HG03565 (cell line): ENCODE measurements around the gene TNPO3.
"Not testable (repeated sequence)": the region's sequence is repeated elsewhere in the genome, so short reads cannot be mapped to it uniquely, and the experiment has no call there.

Experiments
- ATAC-seq: cut with Tn5 transposase; IDR thresholded peaks from one replicate; pipeline ENCODE4 v1.9.1; 2021; ENCODE audit warnings: mild to moderate bottlenecking, moderate library complexity; ENCODE audit not compliant: unreplicated experiment

Gene TNPO3

DNA sequence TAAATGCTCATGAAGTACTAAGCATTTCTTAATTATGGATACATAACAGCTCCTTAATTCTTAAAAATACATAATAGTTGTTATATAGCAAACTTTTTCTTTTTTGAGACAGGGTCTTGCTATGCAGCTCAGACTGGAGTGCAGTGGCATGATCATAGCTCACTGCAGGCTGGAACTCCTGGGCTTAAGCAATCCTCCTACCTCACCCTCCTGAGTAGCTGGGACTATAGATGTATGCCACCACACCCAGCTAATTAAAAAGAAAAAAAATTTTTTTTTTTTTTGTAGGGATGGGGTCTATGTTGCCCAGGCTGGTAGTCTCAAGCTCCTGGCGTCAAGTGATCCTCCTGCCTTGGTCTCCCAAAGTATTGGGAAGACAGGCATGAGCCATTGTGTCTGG lies 86.3 kb downstream of the TNPO3 start:
- ATAC-seq, result no peak

DNA sequence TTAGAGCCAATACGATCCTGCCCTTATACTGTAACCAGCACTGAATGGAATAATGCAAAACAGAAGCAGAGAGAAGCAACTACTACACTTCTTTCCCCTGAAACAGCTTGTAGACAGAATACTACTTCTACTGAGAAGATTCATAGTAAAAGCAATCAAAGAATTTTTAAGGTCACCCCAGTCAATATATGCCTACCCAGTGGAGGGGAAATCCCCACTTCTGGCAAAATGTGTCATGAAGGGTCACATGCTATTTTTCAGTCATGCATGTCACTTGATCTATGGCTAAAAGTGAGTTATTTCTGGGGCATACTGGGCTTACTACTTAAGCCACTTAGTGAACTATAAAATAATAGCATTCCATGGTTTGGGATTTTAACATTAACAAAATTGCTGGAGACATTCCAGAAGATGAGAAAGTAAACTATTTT lies 91.6 kb downstream of the TNPO3 start:
- peak; percentile 60 for ATAC-seq

DNA sequence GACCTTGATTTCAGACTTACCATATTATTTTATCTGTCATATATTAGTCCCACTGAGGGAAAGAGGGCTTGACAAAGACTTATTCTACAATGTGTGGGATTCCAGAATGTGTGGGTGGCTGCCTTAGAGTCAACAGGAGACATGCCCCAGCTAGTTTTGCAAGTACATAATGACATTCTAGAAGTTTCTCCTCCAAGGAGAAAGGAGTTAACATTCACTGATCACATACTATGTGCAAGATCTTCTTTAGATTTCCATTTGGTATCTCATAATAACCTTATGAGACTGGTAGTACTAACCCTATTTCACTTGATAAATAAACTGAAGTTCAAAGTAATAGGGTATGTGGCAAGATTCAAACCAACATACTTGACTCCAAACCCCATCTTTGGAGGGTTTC lies 92.0 kb downstream of the TNPO3 start:
- peak; percentile 22 for ATAC-seq

DNA sequence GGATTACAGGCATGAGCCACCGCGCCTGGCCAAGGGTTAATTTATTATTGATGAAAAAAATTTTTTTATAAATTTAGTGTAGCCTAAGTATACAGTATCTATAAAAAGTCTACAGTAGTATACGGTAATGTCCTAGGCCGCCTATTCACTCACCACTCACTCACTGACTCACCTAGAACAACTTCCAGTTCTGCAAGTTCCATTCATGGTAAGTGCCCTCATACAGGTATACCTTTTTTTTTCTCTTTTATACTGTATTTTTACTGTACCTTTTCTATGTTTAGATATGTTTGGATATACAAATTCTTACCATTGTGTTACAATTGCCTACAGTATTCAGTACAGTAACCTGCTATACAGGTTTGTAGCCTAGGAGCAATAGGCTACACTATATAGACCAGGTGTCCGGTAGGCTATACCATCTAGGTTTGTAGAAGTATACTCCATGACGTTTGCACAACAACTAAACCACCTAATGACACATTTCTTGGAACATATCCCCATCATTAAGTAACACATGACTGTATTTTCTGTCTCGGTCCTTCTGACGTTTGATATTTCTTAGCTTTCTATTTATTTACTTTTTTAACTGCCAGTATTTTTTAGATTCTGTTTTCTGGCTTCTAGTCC lies 93.8 kb downstream of the TNPO3 start:
- no peak for ATAC-seq

DNA sequence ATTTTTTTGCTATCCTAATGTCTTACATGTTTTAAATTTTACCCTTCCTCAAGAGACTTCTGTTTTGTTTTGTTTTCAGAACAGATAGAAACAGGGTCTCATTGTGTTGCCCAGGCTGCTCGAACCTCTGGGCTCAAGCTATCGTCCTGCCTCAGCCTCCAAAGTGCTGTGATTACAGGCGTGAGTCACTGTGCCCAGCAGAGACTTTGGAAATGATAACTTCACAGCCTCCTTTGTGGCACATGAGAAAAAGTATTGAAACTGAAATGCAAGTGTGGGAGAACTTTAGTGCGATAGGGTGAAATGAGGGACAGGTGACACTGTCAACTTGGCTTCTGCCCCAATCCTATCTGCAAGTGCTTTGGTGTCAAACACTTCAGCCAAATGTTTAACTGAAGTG lies 95.6 kb downstream of the TNPO3 start:
- ATAC-seq, result no peak

DNA sequence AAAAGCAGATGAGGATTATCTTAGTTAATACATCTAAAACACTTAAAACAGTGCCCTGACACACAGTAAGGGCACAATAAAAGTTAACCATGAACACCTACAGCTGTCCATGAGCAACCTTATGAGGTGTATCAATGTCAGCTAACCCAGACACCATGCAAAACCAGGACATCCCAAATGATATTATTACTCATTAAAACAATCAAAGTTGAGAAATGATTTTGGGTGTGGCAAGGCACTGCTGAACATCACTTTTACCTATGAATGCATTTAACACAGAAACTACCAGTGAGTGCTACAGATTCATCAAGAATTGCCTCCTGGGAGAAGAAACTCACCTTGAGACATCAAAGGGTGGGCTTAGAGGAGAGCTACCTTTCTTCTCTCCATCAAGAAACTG lies 98.9 kb downstream of the TNPO3 start:
- ATAC-seq, result no peak

DNA sequence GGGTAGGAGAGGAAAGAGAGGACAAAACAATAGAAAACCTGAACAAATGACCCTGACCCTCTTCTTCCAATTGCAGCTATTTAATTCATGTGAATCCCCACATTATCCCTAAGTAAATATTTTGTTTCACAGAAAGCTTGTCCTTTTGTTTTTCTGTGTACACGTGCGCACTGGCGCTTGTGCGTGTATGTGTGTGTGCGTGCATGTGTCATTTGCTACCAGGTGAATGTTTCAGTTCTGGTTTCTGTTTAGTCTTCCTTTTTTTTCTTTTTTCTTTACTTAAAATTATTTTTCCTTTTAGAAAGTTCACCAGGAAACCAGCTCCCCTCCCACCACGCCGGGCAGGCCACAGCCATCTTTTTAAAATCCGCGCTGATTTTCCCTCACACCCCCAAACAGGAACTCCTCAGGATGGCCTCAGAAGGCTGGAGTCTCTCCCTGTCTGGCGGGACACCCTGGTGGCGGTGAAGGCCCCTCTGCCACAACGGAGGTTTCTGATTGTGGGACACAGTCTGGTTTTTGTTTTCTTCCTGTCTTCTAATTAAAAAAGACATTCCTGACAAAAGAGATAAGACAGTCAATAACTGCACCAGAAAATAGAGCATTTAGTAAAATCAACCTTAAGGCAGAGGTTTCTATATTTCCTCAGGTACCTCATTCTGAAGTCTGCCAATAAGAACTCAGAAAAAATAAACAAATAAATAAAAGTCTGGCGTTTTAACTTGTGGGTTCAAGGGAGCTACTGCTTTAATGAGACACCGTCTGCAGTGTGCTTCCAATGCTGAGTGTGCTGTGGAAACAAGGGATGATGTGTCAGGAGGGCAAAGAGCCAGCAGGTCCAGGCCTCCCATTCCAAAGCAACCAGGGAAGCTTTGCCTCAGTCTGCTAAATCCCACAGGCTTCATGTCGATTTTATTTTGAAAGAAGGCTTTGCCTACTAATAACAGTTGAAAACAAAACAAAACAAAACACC lies 99.8 kb downstream of the TNPO3 start:
- peak; percentile 49 for ATAC-seq

DNA sequence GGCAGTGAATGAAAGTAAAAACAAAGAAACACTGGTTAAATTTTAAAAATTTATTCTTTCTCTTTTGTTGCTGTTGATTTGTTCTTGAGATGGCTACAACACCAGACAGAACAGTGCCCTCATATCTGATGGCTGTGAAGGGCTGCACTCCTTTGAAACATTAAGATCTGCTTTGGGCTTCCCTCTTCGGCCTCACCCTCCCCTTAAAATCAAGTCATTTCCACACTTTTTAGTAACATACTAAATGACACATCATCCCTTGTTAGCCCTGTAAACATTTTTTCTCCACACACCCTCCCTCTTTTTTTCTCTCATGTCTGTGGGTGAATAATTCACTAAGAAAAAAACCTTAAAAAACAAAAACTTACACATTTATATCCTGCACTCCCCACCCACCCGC lies 100.8 kb downstream of the TNPO3 start:
- ATAC-seq, result no peak

DNA sequence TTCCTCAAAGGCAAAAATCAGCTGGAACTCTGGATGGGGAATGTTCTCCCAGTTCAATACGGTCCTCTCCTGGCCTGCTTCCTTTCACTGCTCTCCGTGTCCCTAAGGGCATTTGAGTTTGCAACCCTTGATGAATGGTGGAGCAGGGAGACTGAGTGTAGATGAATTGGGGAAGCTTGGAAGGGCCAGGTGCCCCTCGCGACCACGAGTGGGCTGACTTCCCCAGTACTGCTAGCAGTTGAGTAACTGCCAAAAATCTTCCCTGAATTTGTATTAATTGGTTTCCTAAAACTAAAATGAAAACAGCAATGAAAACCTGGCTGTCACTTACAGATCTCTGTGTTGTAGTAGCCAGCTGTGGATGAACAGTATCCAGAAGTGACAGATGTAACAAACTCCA lies 103.6 kb downstream of the TNPO3 start:
- ATAC-seq, result no peak

DNA sequence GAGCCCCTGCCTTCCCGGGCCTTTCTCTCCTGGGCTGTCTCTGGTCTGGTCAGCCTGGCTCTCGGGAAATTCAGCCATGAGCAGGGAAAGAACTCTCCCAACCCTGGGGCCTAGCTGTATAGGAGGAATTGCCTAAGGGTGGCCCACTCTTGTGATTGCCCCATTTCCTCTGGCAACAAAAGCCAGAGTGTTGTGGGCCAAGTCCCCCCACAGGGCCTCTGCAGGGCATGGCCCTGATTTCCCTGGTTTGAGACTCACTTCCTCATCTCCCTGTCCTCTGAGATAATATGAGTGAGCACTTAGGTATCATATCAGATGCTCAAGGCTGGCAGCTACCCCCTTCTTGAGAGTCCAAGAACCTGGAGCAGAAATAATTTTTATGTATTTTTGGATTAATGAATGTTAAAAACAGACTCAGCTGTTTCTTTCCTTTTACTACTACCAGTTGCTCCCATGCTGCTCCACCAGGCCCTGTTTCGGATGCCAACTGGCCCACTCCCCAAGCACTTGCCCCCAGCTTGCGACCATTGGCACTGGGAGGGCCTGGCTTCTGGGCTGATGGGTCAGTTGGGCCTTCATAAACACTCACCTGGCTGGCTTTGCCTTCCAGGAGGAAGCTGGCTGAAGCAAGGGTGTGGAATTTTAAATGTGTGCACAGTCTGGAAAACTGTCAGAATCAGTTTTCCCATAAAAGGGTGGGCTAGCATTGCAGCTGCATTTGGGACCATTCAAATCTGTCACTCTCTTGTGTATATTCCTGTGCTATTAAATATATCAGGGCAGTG lies 105.7 kb downstream of the TNPO3 start:
- ATAC-seq, result no peak

DNA sequence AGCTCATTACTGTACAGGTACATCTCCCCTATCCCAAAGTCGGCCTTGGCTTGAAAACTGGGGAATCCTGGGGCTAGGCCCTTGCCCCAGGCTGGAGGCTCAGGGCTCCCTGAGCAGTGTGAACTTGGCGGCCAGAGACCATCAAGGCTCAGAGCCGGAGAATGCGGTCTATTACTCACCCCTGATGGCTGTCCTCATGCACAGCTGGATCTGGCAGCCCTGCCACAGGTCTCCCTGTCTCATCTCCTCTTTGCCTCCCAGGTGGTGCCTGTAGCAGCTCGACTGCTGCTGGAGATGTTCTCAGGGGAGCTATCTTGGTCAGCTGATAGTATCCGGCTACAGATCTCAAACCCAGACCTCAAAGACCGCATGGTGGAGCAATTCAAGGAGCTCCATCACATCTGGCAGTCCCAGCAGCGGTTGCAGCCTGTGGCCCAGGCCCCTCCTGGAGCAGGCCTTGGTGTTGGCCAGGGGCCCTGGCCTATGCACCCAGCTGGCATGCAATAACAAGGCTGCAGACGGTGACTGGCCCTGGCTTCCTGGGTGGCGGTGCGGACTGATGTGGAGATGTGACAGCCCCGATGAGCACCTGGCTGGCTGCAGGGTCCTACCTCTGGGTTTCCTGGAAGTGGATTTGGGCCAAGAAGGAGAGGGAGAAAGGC lies 106.5 kb downstream of the TNPO3 start:
- no peak for ATAC-seq

DNA sequence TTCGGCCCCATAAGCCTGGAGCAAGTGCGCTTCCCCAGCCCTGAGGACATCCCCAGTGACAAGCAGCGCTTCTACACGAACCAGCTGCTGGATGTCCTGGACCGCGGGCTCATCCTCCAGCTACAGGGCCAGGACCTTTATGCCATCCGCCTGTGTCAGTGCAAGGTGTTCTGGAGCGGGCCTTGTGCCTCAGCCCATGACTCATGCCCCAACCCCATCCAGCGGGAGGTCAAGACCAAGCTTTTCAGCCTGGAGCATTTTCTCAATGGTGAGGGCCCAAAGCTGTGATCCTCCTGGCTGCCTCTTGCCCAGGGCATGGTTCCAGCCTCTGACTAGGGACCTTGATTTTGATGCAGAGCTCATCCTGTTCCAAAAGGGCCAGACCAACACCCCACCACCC lies 107.1 kb downstream of the TNPO3 start:
- no peak for ATAC-seq

DNA sequence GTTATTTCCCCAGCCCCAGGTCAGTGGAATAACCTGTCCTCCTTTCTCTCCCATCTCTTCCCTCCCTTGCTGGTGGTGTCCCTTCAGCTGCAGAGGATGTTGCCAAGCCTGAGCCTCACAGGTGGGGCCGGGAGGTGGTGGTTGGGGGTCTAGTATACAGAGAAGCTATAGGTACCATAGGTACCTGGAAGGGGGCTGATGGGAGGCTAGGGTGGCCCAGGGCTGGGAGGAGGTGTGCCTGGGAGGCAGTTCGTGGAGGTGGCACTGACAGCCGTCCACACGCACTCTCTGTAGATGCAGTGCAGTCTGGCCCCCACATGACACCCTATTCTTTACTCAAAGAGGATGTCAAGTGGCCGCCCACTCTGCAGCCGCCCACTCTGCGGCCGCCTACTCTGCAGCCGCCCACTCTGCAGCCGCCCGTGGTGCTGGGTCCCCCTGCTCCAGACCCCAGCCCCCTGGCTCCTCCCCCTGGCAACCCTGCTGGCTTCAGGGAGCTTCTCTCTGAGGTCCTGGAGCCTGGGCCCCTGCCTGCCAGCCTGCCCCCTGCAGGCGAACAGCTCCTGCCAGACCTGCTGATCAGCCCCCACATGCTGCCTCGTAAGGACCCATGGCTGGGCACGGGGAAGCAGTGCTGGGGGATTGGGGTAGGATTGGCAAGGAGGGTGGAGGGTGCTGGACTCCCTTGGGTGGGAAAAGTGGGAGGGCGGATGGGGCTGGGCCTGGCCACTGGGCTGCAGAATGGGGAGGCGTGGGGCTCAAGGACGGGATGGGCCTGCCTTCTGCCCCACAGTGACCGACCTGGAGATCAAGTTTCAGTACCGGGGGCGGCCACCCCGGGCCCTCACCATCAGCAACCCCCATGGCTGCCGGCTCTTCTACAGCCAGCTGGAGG lies 107.7 kb downstream of the TNPO3 start:
- no peak for ATAC-seq

DNA sequence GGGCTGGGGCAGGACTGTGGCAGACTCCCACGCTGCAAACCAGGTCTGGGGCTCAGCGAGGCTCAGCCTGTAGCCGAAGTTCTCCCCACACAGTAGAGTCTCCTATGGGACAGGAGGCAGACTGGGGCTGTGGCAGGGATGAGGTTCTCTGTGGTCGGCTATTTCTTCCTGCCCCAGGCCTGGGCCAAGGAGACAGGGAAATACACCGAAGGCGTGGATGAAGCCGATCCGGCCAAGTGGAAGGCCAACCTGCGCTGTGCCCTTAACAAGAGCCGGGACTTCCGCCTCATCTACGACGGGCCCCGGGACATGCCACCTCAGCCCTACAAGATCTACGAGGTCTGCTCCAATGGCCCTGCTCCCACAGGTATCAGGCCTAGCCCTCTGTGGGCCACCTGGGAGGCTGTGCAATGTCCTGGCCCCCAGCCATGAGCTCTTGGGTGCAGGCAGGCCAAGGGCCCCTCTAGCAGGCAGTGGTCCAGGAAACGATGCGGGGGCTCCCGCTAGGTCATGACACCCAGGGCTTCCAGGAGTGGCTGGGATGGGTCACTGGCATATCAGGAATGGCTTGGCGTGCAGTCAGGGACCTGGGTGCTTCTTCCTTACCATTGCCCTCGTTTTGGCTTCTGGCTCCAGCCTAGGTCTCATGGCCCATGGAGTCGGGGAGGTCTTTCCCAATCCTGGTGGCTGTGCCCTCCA lies 109.1 kb downstream of the TNPO3 start:
- no peak for ATAC-seq

DNA sequence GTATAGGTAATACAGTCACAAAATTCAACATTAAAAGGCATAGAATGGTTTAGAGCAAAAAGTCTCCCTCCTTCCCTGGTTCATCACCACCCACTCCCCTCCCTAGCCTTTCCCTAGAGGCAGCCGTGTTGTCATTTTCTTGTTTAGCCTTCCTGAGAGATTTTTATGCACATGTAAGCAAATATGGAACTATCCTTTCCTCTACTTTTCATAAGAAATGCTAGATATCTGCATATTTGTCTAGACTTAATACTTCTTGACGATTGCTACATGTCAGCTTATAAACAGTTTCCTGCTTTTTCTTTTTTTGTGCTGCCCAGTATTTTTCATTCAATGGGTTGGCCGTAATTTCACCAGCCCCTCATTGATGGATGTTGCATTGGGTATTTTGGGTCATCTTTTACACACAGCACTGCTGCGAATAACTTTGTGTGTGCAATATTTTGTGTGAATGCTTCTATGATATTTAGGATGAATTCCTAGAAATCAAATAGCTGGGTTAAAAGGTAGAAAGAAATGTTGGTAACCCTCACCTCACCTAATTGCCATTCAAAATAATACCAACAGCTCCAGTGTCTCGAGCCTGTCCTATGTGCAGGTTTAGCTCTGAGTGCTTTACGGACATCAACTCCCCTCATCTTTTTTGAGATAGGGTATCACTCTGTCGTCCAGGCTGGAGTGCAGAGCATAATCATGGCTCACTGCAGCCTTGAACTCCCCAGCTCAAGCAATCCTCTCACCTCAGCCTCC lies 110.2 kb downstream of the TNPO3 start:
- ATAC-seq, result no peak

DNA sequence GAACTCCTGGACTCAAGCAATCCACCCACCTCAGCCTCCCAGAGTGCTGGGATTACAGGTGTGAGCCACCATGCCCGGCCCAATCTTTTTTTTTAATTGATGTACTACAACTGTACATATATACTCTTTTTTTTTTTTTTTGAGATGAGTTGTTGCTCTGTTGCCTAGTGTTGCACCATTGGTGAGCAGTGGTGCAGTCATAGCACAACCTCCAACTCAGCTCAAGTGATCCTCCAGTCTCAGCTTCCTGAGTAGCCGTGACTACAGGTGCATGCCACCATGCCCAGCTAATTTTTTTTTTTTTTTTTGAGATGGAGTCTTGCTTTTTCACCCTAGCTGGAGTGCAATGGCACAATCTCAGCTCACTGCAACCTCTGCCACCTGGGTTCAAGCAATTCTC lies 111.7 kb downstream of the TNPO3 start:
- ATAC-seq, result not testable (repeated sequence)

DNA sequence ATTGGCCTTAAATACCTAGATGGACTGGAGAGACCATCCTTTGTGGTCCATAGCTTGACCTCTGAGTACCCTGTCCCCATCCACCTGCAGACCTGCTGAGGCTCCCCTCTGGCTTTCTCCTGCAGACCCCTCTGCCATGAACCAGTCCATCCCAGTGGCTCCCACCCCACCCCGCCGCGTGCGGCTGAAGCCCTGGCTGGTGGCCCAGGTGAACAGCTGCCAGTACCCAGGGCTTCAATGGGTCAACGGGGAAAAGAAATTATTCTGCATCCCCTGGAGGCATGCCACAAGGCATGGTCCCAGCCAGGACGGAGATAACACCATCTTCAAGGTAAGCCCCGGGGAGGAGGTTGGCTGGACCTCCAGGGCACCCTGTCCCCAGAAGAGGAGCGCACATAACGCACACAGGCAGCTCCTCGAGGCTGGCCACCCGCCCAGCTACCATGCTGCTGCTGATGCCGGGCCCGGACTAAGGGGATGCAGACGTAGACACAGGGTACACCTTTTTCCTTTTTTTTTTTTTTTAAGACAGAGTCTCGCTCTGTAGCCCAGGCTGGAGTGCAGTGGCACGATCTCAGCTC lies 112.9 kb downstream of the TNPO3 start:
- no peak for ATAC-seq

DNA sequence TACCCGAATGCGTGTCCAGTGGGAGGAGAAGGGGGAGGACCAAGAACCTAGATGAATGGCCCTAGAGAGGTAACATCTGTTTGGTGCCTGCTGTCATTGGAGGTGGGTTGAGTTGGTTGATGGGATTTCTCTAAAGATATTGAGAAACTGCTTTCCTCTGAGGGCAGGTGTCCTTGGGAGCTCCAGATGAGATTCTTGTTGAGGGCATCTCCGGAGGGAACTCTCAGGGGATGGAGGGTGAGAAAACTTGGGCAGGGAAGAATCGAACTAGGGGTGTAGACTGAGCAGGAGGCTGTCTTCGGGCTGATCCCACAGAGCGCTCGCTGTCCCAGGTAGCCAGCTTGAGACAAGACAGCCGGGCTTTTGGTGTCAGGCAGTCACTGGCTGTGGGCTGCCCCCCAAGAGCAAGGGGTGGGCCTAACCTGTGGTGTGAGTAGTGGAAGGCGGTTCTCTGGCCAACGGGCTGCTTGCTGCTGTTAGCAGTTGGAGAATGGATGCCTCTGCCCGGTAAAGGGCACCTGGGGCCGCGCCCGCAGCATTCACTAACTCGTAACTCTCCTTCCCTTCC lies 113.5 kb downstream of the TNPO3 start:
- no peak for ATAC-seq
